Measurements from ENCODE around the gene CHCHD6.

DNA sequence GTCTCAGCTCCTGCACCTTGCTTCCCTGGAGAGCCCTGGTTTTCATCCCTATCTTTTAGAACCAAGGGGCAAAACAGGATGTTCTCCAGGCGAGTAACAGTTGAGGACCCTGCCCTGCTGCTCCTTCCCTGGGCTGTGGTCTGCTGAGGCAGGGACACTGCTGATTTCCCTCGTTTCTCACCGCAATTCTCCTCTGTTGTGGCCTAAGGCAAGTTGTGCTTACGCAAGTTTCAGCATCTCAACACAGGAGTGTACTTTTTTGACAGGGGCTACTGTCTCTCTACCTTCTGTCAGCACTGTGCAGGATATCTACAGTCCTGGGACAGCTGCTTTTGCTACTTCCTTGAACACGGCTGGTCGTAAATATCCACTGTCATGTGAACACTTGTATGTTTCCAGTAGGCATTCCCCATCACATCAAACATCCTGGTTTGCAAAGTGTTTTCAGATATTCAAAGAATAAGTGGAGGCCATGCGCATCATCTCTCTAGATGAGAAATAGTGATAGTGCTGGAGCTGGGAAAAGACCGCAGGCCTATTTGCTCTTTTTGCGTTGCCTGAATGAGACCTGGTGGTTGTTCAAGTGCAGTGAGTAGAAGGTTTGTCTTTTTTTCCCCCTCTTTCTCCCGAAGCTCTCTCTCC is 168.8 kb downstream of the CHCHD6 start:
- no peak for TF ChIP-seq CTCF (conservative IDR thresholded peaks at IDR 0.05; ENCODE audit: low read depth, low read length)
- TF ChIP-seq EZH2phosphoT487 (IDR thresholded peaks at IDR 0.05; ENCODE audit: borderline replicate concordance, low read length) = no peak

All from PC-3 (cell line).